Liver (tissue), 9 donors: ENCODE measurements around the gene SHH. TPM values are rescaled to one million over a fixed set of nuclear protein-coding genes. Genes with fewer than 3 reads are reported as not detected.

Experiments
- DNase-seq: peaks from one replicate; pipeline ENCODE4 v3.0.0-alpha.2; 2017; ENCODE audit warnings: low spot score
- H3K27ac ChIP-seq, 2 donors: one replicate each; pipeline ENCODE4 v1.7.0; 2013; ENCODE audit warnings: inconsistent platforms in 2 of 2, low read length in 2 of 2, control low read depth in 1 of 2, low read depth in 1 of 2, mild to moderate bottlenecking in 1 of 2
- H3K27me3 ChIP-seq, 4 donors: one replicate each; pipeline versions ENCODE4 v1.6.1 to v1.7.0; 2013; ENCODE audit warnings: low read length in 3 of 4, inconsistent platforms in 1 of 4, mild to moderate bottlenecking in 1 of 4, moderate library complexity in 1 of 4; ENCODE audit not compliant: control insufficient read depth in 4 of 4, insufficient read depth in 4 of 4
- H3K36me3 ChIP-seq, 4 donors: one replicate each; pipeline versions ENCODE4 v1.6.1 to v1.7.0; 2013; ENCODE audit warnings: low read length in 3 of 4, mild to moderate bottlenecking in 3 of 4, low read depth in 1 of 4, moderate library complexity in 1 of 4; ENCODE audit not compliant: control insufficient read depth in 4 of 4, insufficient read depth in 3 of 4
- H3K4me1 ChIP-seq, 4 donors: one replicate each; pipeline versions ENCODE4 v1.6.1 to v1.7.0; 2013; ENCODE audit warnings: low read length in 3 of 4, mild to moderate bottlenecking in 3 of 4, moderate library complexity in 1 of 4; ENCODE audit not compliant: control insufficient read depth in 4 of 4, insufficient read depth in 4 of 4
- H3K4me3 ChIP-seq, 3 donors: one replicate each; pipeline versions ENCODE4 v1.6.1 to v1.7.0; 2013; ENCODE audit warnings: low read length in 3 of 3, control low read depth in 1 of 3, low read depth in 1 of 3, mild to moderate bottlenecking in 1 of 3
- H3K9ac ChIP-seq, 2 donors: one replicate each; pipeline ENCODE4 v1.7.0; 2013; ENCODE audit warnings: low read length in 2 of 2, mild to moderate bottlenecking in 2 of 2, moderate library complexity in 2 of 2, control low read depth in 1 of 2, low read depth in 1 of 2
- H3K9me3 ChIP-seq, 4 donors: one replicate each; pipeline versions ENCODE4 v1.6.1 to v1.7.0; 2013; ENCODE audit warnings: low read length in 3 of 4; ENCODE audit not compliant: control insufficient read depth in 4 of 4
- EGR1 ChIP-seq, 2 donors: IDR thresholded peaks; 2 replicates each; pipeline ENCODE4 v1.6.1; 2016 to 2018; ENCODE audit warnings: antibody characterized with exemption in 2 of 2, low read depth in 2 of 2
- FOXA1 ChIP-seq: IDR thresholded peaks from 2 replicates; pipeline ENCODE4 v1.6.1; 2016; ENCODE audit warnings: antibody characterized with exemption
- FOXA2 ChIP-seq: IDR thresholded peaks from 2 replicates; pipeline ENCODE4 v1.6.1; 2016; ENCODE audit warnings: antibody characterized with exemption
- GABPA ChIP-seq, 2 donors: IDR thresholded peaks in 1 of 2; conservative IDR thresholded peaks in 1 of 2; 2 replicates each; pipeline ENCODE4 v1.6.1; 2016; ENCODE audit warnings: antibody characterized with exemption in 2 of 2, mild to moderate bottlenecking in 1 of 2, moderate library complexity in 1 of 2
- HNF4A ChIP-seq, 2 donors: conservative IDR thresholded peaks; 2 replicates each; pipeline ENCODE4 v1.6.1; 2016; ENCODE audit warnings: antibody characterized with exemption in 2 of 2, mild to moderate bottlenecking in 2 of 2
- HNF4G ChIP-seq: IDR thresholded peaks from 2 replicates; pipeline ENCODE4 v1.6.1; 2016; ENCODE audit warnings: antibody characterized with exemption
- JUND ChIP-seq, 2 donors: IDR thresholded peaks; 2 replicates each; pipeline ENCODE4 v1.6.1; 2016; ENCODE audit warnings: antibody characterized with exemption in 2 of 2
- NR2F2 ChIP-seq: IDR thresholded peaks from 2 replicates; pipeline ENCODE4 v1.6.1; 2016; ENCODE audit warnings: antibody characterized with exemption
- RAD21 ChIP-seq, 2 donors: IDR thresholded peaks; 2 replicates each; pipeline ENCODE4 v1.6.1; 2016; ENCODE audit warnings: antibody characterized with exemption in 2 of 2, mild to moderate bottlenecking in 2 of 2
- RXRA ChIP-seq, 2 donors: IDR thresholded peaks; 2 replicates each; pipeline ENCODE4 v1.6.1; 2017 to 2018; ENCODE audit warnings: antibody characterized with exemption in 2 of 2, mild to moderate bottlenecking in 1 of 2
- SP1 ChIP-seq: IDR thresholded peaks from 2 replicates; pipeline ENCODE4 v1.6.1; 2018; ENCODE audit warnings: antibody characterized with exemption, mild to moderate bottlenecking
- TAF1 ChIP-seq: conservative IDR thresholded peaks from 2 replicates; pipeline ENCODE4 v1.6.1; 2016; ENCODE audit warnings: antibody characterized with exemption, mild to moderate bottlenecking
- YY1 ChIP-seq: IDR thresholded peaks from 2 replicates; pipeline ENCODE4 v1.6.1; 2016; ENCODE audit warnings: antibody characterized with exemption, mild to moderate bottlenecking
- WGBS: extraction: QIAGEN DNeasy Blood & Tissue Kit; methylation state at CpG from one replicate; pipeline ENCODE4 v1.1.7; 2013; 5-methylcytosine and 5-hydroxymethylcytosine counted together
- polyA plus RNA-seq, 2 donors: library from polyadenylated mRNA; stranded (reverse) in 1 of 2; unstranded in 1 of 2; fragments of 200-250 nt in 1 of 2; fragments of >200 nt in 1 of 2; fragmentation: Nextera tagmentation in 1 of 2; extraction: Ambion mirVana in 1 of 2; gene quantifications; one replicate each; pipeline versions ENCODE4 v1.2.1 to v1.2.3, GENCODE V29; 2013 to 2015
- total RNA-seq, 2 donors: library from RNA; depleted of rRNA; stranded (reverse); fragments of >200 nt; gene quantifications; one replicate each; pipeline ENCODE4 v1.2.3, GENCODE V29; 2014
- TF ChIP-seq, protein P1 (sequence below): IDR thresholded peaks from 2 replicates; pipeline ENCODE4 v1.6.1; 2016; ENCODE audit warnings: antibody characterized with exemption
- TF ChIP-seq, protein P2 (sequence below): IDR thresholded peaks from 2 replicates; pipeline ENCODE4 v1.6.1; 2016; ENCODE audit warnings: antibody characterized with exemption
- TF ChIP-seq, protein P3 (sequence below): fragments of 150-350 bp; IDR thresholded peaks from 2 replicates; pipeline ENCODE4 v1.5.1; 2017; ENCODE audit warnings: improper control_type of control experiment, low read depth, low read length; ENCODE audit not compliant: missing input control
- TF ChIP-seq, protein P4 (sequence below): IDR thresholded peaks from 2 replicates; pipeline ENCODE4 v1.6.1; 2016; ENCODE audit warnings: antibody characterized with exemption
- TF ChIP-seq, protein P5 (sequence below): IDR thresholded peaks from 2 replicates; pipeline ENCODE4 v1.6.1; 2016; ENCODE audit warnings: antibody characterized with exemption, mild to moderate bottlenecking
- donor health status: healthy.
- donor health status: healthy.
- donor health status: healthy.
- donor health status: healthy.
- donor health status: healthy.

Gene SHH
- total and polyA plus RNA-seq, 4 donors, result 3.9 to 10.0 (median 5.2) TPM

DNA sequence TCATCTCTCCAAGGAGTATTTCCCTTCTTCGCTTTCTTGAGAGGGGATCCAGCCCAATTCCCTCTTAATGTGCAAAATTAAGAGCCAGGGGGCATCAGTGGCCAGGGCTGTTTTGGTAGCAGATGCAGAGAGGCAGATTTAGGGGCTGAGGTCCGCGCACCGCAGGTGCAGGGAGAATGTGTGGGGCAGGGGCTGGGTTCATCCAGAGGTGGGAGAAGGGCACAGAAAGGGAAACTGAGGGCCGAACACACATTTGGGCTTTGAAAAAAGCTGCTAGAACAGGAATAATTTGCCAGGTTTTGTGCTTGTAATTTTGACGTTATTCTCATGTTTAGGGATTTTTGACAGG is 6.5 kb upstream of the SHH start:
- H3K36me3 ChIP-seq, result no peaks in the 10 kb centered on the region
- no peak for DNase-seq
- H3K27ac ChIP-seq, result no peak overlapping the region
- TF ChIP-seq EGR1 (IDR thresholded peaks at IDR 0.05; ENCODE audit: low read depth in 2 of 2), result no peak
- no peak for TF ChIP-seq FOXA2
- TF ChIP-seq YY1, result no peak
- TF ChIP-seq SP1, result no peak
- TF ChIP-seq, protein P1, sequence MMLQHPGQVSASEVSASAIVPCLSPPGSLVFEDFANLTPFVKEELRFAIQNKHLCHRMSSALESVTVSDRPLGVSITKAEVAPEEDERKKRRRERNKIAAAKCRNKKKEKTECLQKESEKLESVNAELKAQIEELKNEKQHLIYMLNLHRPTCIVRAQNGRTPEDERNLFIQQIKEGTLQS, result no peak
- TF ChIP-seq, protein P2, sequence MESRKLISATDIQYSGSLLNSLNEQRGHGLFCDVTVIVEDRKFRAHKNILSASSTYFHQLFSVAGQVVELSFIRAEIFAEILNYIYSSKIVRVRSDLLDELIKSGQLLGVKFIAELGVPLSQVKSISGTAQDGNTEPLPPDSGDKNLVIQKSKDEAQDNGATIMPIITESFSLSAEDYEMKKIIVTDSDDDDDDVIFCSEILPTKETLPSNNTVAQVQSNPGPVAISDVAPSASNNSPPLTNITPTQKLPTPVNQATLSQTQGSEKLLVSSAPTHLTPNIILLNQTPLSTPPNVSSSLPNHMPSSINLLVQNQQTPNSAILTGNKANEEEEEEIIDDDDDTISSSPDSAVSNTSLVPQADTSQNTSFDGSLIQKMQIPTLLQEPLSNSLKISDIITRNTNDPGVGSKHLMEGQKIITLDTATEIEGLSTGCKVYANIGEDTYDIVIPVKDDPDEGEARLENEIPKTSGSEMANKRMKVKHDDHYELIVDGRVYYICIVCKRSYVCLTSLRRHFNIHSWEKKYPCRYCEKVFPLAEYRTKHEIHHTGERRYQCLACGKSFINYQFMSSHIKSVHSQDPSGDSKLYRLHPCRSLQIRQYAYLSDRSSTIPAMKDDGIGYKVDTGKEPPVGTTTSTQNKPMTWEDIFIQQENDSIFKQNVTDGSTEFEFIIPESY, result no peak
- TF ChIP-seq HNF4A (conservative IDR thresholded peaks at IDR 0.05), result no peak
- no peak for TF ChIP-seq RAD21 (IDR thresholded peaks at IDR 0.05)
- no peak for TF ChIP-seq JUND (IDR thresholded peaks at IDR 0.05)
- TF ChIP-seq TAF1, result no peak
- TF ChIP-seq, protein P3, sequence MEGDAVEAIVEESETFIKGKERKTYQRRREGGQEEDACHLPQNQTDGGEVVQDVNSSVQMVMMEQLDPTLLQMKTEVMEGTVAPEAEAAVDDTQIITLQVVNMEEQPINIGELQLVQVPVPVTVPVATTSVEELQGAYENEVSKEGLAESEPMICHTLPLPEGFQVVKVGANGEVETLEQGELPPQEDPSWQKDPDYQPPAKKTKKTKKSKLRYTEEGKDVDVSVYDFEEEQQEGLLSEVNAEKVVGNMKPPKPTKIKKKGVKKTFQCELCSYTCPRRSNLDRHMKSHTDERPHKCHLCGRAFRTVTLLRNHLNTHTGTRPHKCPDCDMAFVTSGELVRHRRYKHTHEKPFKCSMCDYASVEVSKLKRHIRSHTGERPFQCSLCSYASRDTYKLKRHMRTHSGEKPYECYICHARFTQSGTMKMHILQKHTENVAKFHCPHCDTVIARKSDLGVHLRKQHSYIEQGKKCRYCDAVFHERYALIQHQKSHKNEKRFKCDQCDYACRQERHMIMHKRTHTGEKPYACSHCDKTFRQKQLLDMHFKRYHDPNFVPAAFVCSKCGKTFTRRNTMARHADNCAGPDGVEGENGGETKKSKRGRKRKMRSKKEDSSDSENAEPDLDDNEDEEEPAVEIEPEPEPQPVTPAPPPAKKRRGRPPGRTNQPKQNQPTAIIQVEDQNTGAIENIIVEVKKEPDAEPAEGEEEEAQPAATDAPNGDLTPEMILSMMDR, result no peak
- TF ChIP-seq RXRA (IDR thresholded peaks at IDR 0.05), result no peak
- TF ChIP-seq, protein P4, sequence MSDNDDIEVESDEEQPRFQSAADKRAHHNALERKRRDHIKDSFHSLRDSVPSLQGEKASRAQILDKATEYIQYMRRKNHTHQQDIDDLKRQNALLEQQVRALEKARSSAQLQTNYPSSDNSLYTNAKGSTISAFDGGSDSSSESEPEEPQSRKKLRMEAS, result no peak
- no peak for TF ChIP-seq HNF4G
- TF ChIP-seq, protein P5, sequence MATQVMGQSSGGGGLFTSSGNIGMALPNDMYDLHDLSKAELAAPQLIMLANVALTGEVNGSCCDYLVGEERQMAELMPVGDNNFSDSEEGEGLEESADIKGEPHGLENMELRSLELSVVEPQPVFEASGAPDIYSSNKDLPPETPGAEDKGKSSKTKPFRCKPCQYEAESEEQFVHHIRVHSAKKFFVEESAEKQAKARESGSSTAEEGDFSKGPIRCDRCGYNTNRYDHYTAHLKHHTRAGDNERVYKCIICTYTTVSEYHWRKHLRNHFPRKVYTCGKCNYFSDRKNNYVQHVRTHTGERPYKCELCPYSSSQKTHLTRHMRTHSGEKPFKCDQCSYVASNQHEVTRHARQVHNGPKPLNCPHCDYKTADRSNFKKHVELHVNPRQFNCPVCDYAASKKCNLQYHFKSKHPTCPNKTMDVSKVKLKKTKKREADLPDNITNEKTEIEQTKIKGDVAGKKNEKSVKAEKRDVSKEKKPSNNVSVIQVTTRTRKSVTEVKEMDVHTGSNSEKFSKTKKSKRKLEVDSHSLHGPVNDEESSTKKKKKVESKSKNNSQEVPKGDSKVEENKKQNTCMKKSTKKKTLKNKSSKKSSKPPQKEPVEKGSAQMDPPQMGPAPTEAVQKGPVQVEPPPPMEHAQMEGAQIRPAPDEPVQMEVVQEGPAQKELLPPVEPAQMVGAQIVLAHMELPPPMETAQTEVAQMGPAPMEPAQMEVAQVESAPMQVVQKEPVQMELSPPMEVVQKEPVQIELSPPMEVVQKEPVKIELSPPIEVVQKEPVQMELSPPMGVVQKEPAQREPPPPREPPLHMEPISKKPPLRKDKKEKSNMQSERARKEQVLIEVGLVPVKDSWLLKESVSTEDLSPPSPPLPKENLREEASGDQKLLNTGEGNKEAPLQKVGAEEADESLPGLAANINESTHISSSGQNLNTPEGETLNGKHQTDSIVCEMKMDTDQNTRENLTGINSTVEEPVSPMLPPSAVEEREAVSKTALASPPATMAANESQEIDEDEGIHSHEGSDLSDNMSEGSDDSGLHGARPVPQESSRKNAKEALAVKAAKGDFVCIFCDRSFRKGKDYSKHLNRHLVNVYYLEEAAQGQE, result no peak
- no peak for TF ChIP-seq NR2F2
- TF ChIP-seq GABPA (IDR thresholded peaks at IDR 0.05 in 1 of 2, conservative IDR thresholded peaks at IDR 0.05 in 1 of 2), result no peak
- no peak for TF ChIP-seq FOXA1
- peaks cover 0 to 3% (median 0%) of the 10 kb centered on the region in 4 donors for H3K27me3 ChIP-seq
- no peak overlapping the region for H3K9ac ChIP-seq
- no peaks in the 10 kb centered on the region for H3K9me3 ChIP-seq
- H3K4me3 ChIP-seq, result no peak overlapping the region
- H3K4me1 ChIP-seq, result peaks cover 0 to 5% (median under 1%) of the 10 kb centered on the region in 4 donors
- whole genome bisulfite sequencing, result 73% methylated on average over 6 of the region's 6 CpGs
